ENCODE measurements around the gene CTNNBL1. TPM values are rescaled to one million over a fixed set of nuclear protein-coding genes. Genes with fewer than 3 reads are reported as not detected.

Gene CTNNBL1
- total RNA-seq, 2 experiments from 2014 or later = 31.1 to 33.4 TPM

DNA sequence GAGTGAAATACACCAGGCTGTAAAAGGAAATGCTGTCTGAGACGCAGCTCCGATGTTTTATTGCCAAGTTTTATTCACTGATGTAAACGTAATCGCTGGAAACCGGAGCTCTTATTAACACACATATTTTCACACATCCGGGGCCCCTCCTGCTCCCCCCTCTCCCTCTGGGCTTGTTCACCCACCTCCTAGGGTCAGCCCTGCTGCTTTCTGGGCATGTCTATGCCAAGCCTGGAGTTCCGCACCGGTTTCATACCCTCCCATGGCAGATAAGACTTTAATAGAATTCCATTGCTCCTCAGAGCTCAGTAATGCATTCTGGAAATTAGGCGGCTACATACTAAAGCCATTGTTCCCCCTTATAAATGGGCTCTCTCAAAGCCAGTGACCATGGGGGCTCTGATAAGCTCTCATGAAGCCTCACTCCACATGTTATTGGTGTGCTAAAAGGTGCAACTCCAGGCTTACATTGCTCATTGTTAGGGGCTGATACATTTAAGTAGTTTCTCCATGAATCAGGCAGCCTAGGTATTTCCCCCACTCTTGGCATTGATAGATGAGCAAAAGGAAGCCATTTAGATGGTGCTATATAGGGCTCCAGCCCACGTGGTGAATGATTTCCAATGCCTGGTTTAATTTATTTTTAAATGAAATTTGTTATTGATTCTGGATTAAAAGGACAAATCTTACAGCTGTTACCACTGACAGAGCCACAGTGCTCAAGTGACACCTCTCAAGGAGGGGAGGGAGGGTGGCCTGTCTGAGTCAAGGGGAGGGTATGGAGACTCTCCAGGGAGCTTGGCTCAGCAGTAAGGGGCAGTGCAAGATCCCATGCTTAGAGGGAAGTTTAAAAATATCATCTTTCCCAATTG lies 204.6 kb downstream of the CTNNBL1 start:
- Histone ChIP-seq H3K27me3 (ENCODE audit: control insufficient read depth in 1 of 2, insufficient read depth in 2 of 2, low read length in 2 of 2) (peaks cover 20 to 29% of the 10 kb centered on the region in 2 experiments), H3K36me3 (ENCODE audit: insufficient read depth, low read length) (no peaks in the 10 kb centered on the region), H3K27ac (ENCODE audit: low read depth in 1 of 2, low read length in 2 of 2) (no peak overlapping the region), H3K4me3 (ENCODE audit: low read length) (no peak overlapping the region), H3K9me3 (ENCODE audit: control insufficient read depth in 1 of 2, insufficient read depth in 1 of 2, low read length in 2 of 2) (peaks cover 0 to 3% of the 10 kb centered on the region in 2 experiments), H3K4me1 (ENCODE audit: insufficient read depth, low read length) (peaks cover 4% of the 10 kb centered on the region)
- ATAC-seq (ENCODE audit: poor library complexity) = no peak
- POLR2A ChIA-PET = interaction anchor here (1.1 kb wide), 1 partner anchor 9 kb away, joined by 3 read pairs; no protein-coding TSS in a partner anchor
- peaks cover 35% of the 10 kb centered on the region for H3K27me3 Mint-ChIP-seq
- H3K27ac Mint-ChIP-seq = no peak overlapping the region
- no peak for DNase-seq
- no peak overlapping the region for H3K4me3 Mint-ChIP-seq
- TF ChIP-seq, protein P1, sequence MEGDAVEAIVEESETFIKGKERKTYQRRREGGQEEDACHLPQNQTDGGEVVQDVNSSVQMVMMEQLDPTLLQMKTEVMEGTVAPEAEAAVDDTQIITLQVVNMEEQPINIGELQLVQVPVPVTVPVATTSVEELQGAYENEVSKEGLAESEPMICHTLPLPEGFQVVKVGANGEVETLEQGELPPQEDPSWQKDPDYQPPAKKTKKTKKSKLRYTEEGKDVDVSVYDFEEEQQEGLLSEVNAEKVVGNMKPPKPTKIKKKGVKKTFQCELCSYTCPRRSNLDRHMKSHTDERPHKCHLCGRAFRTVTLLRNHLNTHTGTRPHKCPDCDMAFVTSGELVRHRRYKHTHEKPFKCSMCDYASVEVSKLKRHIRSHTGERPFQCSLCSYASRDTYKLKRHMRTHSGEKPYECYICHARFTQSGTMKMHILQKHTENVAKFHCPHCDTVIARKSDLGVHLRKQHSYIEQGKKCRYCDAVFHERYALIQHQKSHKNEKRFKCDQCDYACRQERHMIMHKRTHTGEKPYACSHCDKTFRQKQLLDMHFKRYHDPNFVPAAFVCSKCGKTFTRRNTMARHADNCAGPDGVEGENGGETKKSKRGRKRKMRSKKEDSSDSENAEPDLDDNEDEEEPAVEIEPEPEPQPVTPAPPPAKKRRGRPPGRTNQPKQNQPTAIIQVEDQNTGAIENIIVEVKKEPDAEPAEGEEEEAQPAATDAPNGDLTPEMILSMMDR (IDR thresholded peaks at IDR 0.05) = no peak
- no peaks in the 10 kb centered on the region for H3K9me3 Mint-ChIP-seq
- CTCF ChIA-PET = no interaction called here
- H3K36me3 Mint-ChIP-seq (ENCODE audit: low read depth) = no peaks in the 10 kb centered on the region
- intact Hi-C loops (cut with DNase I, micrococcal nuclease) = no loop called here
- peaks cover 10% of the 10 kb centered on the region for H3K4me1 Mint-ChIP-seq (ENCODE audit: low read depth)

DNA sequence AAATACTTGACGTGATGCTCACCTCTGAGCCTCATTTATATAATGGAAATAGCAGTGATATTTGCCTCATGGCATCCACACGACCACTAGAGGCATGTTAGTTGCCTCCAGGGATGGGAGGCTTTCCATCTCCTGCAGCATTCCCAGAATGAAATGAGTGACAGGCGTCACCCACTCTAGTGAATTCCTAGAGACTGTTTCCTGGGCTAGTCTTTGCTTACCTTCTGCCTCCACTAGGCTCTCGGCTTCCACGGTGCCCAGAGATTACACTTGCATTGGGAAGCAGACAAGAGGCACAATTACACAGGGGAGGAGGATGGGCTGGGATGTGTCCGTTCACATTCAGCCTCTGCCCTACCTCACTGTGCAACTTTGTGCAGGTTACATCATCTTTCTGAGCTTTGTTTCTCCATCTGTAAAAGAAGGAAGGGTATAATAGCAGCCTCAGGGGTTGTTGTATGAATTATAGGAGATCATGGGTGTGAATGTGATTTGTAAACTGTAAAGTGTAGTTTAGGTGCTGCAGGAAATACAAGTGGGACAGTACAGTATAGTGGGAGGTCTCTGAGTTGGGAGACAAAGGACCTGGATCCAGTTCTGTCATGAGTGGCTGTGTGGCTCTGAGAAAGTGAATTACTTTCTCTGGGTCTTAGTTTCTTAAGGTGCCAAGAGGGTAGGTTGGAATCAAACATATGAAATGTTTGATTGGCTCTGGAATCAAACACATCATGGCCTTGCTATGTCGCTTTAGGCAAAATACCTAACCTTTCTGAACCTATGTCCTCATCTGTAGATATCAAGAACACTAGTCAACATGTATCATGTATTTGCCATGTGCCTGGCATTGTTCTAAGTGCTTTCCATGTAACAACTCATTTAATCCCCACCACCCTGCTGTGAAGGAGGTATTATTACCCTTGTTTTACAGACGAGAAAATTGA lies 205.5 kb downstream of the CTNNBL1 start:
- intact Hi-C loops (cut with DNase I, micrococcal nuclease) = no loop called here
- Mint-ChIP-seq H3K27me3 (peaks cover 44% of the 10 kb centered on the region), H3K9me3 (no peaks in the 10 kb centered on the region), H3K4me3 (no peak overlapping the region), H3K27ac (no peak overlapping the region), H3K36me3 (ENCODE audit: low read depth) (no peaks in the 10 kb centered on the region), H3K4me1 (ENCODE audit: low read depth) (peaks cover 16% of the 10 kb centered on the region)
- ChIA-PET POLR2A (interaction anchor here (1.1 kb wide), 1 partner anchor 10 kb away, joined by 3 read pairs; no protein-coding TSS in a partner anchor), CTCF (no interaction called here)
- Histone ChIP-seq H3K4me1 (ENCODE audit: insufficient read depth, low read length) (peaks cover 4% of the 10 kb centered on the region), H3K36me3 (ENCODE audit: insufficient read depth, low read length) (no peaks in the 10 kb centered on the region), H3K27ac (ENCODE audit: low read depth in 1 of 2, low read length in 2 of 2) (no peak overlapping the region), H3K27me3 (ENCODE audit: control insufficient read depth in 1 of 2, insufficient read depth in 2 of 2, low read length in 2 of 2) (peaks cover 28 to 38% of the 10 kb centered on the region in 2 experiments), H3K4me3 (ENCODE audit: low read length) (no peak overlapping the region), H3K9me3 (ENCODE audit: control insufficient read depth in 1 of 2, insufficient read depth in 1 of 2, low read length in 2 of 2) (peaks cover 0 to 7% of the 10 kb centered on the region in 2 experiments)
- TF ChIP-seq, protein P1 (IDR thresholded peaks at IDR 0.05) = no peak
- DNase-seq (no peak), ATAC-seq (ENCODE audit: poor library complexity) (no peak)

DNA sequence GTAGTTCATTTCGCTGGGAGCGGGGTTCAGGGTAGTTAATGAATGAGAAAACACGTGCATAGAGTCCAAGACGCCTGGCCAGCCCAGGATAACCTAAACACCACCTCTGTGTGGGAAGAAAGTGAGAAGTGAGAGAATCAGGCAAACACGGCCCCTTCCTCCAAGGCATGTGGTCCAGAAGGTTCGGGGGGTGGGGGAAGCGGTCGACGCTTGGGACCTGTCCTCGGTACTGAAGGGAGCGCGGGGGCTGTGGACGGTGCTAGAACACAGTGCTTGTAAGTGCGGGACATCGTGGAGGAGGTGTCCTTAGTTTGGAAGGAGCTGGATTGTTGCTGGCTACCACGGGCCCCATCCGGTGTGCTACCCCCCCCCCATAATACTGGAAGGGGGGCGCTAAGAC lies 207.4 kb downstream of the CTNNBL1 start:
- peaks cover 41 to 55% of the 10 kb centered on the region in 2 experiments for H3K27me3 ChIP-seq (ENCODE audit: control insufficient read depth in 1 of 2, insufficient read depth in 2 of 2, low read length in 2 of 2)
- intact Hi-C loops (cut with DNase I, micrococcal nuclease) = no loop called here

More for the DNA sequence above, 207.4 kb downstream of the CTNNBL1 start:
- Histone ChIP-seq H3K36me3 (ENCODE audit: insufficient read depth, low read length) (no peaks in the 10 kb centered on the region), H3K4me3 (ENCODE audit: low read length) (no peak overlapping the region), H3K4me1 (ENCODE audit: insufficient read depth, low read length) (peaks cover 4% of the 10 kb centered on the region), H3K27ac (ENCODE audit: low read depth in 1 of 2, low read length in 2 of 2) (no peak overlapping the region), H3K9me3 (ENCODE audit: control insufficient read depth in 1 of 2, insufficient read depth in 1 of 2, low read length in 2 of 2) (peaks cover 0 to 9% of the 10 kb centered on the region in 2 experiments)
- ChIA-PET POLR2A (no interaction called here), CTCF (no interaction called here)
- no peak for ATAC-seq (ENCODE audit: poor library complexity)
- H3K9me3 Mint-ChIP-seq = no peaks in the 10 kb centered on the region
- H3K4me3 Mint-ChIP-seq = no peak overlapping the region
- TF ChIP-seq, protein P1 (IDR thresholded peaks at IDR 0.05) = no peak
- no peak overlapping the region for H3K27ac Mint-ChIP-seq
- H3K36me3 Mint-ChIP-seq (ENCODE audit: low read depth) = no peaks in the 10 kb centered on the region
- peaks cover 63% of the 10 kb centered on the region for H3K27me3 Mint-ChIP-seq
- peaks cover 16% of the 10 kb centered on the region for H3K4me1 Mint-ChIP-seq (ENCODE audit: low read depth)
- no peak for DNase-seq

Measured in CD4-positive, alpha-beta T cell (primary cell).